Smooth muscle cell (in vitro differentiated cells): ENCODE results near the gene NKAIN2. TPM values are rescaled to one million over a fixed set of nuclear protein-coding genes. Genes with fewer than 3 reads are reported as not detected.

Experiments used
- DNase-seq: peaks from one replicate; lab custom pipeline; 2025; ENCODE audit not compliant: unreplicated experiment; lab: John Stamatoyannopoulos, UW
- H2AFZ ChIP-seq: fragments of 200-600 bp; sonication (generic); 2 replicates; pipeline ENCODE4 v1.6.0; 2016; ENCODE audit warnings: antibody characterized with exemption, low read depth, mild to moderate bottlenecking
- H3F3A ChIP-seq: fragments of 200-600 bp; sonication (generic); 2 replicates; pipeline ENCODE4 v1.6.0; 2017; ENCODE audit warnings: antibody characterized with exemption, low read depth
- H3K27ac ChIP-seq: fragments of 200-600 bp; sonication (generic); 2 replicates; pipeline ENCODE4 v1.5.1; 2016; ENCODE audit warnings: low read depth, mild to moderate bottlenecking
- H3K27me3 ChIP-seq: fragments of 200-600 bp; sonication (generic); 2 replicates; pipeline ENCODE4 v1.6.1; 2016; ENCODE audit warnings: low read depth, mild to moderate bottlenecking
- H3K36me3 ChIP-seq: fragments of 200-600 bp; sonication (generic); 2 replicates; pipeline ENCODE4 v1.5.1; 2016; ENCODE audit warnings: low read depth
- H3K4me1 ChIP-seq: fragments of 200-600 bp; sonication (generic); 2 replicates; pipeline ENCODE4 v1.5.1; 2016; ENCODE audit warnings: low read depth
- H3K4me2 ChIP-seq: fragments of 200-600 bp; sonication (generic); 2 replicates; pipeline ENCODE4 v1.6.0; 2016; ENCODE audit warnings: mild to moderate bottlenecking
- H3K4me3 ChIP-seq: fragments of 200-600 bp; sonication (generic); 2 replicates; pipeline ENCODE4 v1.5.1; 2016; ENCODE audit warnings: mild to moderate bottlenecking
- H3K79me2 ChIP-seq: fragments of 200-600 bp; sonication (generic); 2 replicates; pipeline ENCODE4 v1.6.0; 2016; ENCODE audit warnings: low read depth, mild to moderate bottlenecking
- H3K9ac ChIP-seq: fragments of 200-600 bp; sonication (generic); 2 replicates; pipeline ENCODE4 v1.6.0; 2016; ENCODE audit warnings: low read depth
- H3K9me3 ChIP-seq: fragments of 200-600 bp; sonication (generic); replicated peaks from 2 replicates; pipeline ENCODE4 v1.5.1; 2016; ENCODE audit warnings: low read depth
- H4K20me1 ChIP-seq: fragments of 200-600 bp; sonication (generic); 2 replicates; pipeline ENCODE4 v1.6.0; 2016; ENCODE audit warnings: low read depth
- WGBS: methylation state at CpG from one replicate; pipeline ENCODE4 v1.1.7; 2016; ENCODE audit warnings: low lambda C conversion rate; 5-methylcytosine and 5-hydroxymethylcytosine counted together
- polyA plus RNA-seq: library from polyadenylated mRNA; unstranded; fragments of >200 nt; fragmentation: Nextera tagmentation; extraction: Ambion mirVana; gene quantifications from 2 replicates; pipeline ENCODE4 v1.2.1, GENCODE V29; 2016
- total RNA-seq: library from RNA; depleted of rRNA; stranded (reverse); fragments of >200 nt; gene quantifications from 2 replicates; pipeline ENCODE4 v1.2.3, GENCODE V29; 2014
- TF ChIP-seq, protein P1 (sequence below): fragments of 200-600 bp; sonication (generic); IDR thresholded peaks from 2 replicates; pipeline ENCODE4 v1.5.1; 2017; ENCODE audit warnings: borderline replicate concordance, mild to moderate bottlenecking, antibody characterized with exemption; ENCODE audit not compliant: insufficient read depth, poor library complexity, severe bottlenecking

The NKAIN2 gene
- total and polyA plus RNA-seq, 2 experiments from 2014 or later, result 0.09 TPM; not detected in 1

GRCh38 chr6:123990376-123990775, 186.7 kb downstream of the NKAIN2 start:
- Histone ChIP-seq H3K4me3 (no peak overlapping the region), H3F3A (no peaks in the 10 kb centered on the region), H4K20me1 (no peaks in the 10 kb centered on the region), H3K4me1 (no peaks in the 10 kb centered on the region), H3K36me3 (no peaks in the 10 kb centered on the region), H3K27me3 (no peaks in the 10 kb centered on the region), H3K4me2 (no peak overlapping the region), H3K9me3 (no peaks in the 10 kb centered on the region), H3K9ac (no peak overlapping the region), H3K27ac (no peak overlapping the region), H2AFZ (no peak overlapping the region), H3K79me2 (no peaks in the 10 kb centered on the region)
- TF ChIP-seq, protein P1, sequence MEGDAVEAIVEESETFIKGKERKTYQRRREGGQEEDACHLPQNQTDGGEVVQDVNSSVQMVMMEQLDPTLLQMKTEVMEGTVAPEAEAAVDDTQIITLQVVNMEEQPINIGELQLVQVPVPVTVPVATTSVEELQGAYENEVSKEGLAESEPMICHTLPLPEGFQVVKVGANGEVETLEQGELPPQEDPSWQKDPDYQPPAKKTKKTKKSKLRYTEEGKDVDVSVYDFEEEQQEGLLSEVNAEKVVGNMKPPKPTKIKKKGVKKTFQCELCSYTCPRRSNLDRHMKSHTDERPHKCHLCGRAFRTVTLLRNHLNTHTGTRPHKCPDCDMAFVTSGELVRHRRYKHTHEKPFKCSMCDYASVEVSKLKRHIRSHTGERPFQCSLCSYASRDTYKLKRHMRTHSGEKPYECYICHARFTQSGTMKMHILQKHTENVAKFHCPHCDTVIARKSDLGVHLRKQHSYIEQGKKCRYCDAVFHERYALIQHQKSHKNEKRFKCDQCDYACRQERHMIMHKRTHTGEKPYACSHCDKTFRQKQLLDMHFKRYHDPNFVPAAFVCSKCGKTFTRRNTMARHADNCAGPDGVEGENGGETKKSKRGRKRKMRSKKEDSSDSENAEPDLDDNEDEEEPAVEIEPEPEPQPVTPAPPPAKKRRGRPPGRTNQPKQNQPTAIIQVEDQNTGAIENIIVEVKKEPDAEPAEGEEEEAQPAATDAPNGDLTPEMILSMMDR, result no peak
- WGBS, result 90% methylated on average over 2 of the region's 2 CpGs
- DNase-seq, result no peak

DNA sequence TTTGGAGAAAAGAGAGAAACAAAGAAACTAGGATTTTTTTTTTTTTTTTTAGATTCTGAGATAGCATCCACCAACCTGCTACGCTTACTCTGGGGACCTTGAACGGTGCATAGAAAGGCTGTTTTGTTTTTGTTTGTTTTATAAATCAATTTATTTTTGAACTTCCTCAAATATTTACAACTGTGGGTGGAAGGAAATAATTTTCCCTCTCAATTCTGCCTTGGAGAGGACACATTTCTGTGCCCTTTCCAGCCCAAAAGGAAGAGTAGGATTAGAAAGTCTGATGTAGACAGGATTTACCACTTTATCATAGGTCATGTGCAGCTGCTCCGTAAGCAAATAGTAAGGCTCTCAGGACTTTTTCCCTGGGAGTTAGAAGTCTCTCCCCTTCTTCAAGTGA, 190.5 kb downstream of the NKAIN2 start:
- H3K4me2 ChIP-seq, result no peak overlapping the region
- no peaks in the 10 kb centered on the region for H3K4me1 ChIP-seq
- H3K27me3 ChIP-seq, result no peaks in the 10 kb centered on the region
- no peaks in the 10 kb centered on the region for H4K20me1 ChIP-seq
- no peaks in the 10 kb centered on the region for H3K36me3 ChIP-seq
- no peak for DNase-seq
- H3F3A ChIP-seq, result no peaks in the 10 kb centered on the region
- no peak overlapping the region for H3K9ac ChIP-seq
- H3K79me2 ChIP-seq, result no peaks in the 10 kb centered on the region
- H3K9me3 ChIP-seq, result no peaks in the 10 kb centered on the region
- WGBS, result 65% methylated on average over 3 of the region's 3 CpGs
- H3K4me3 ChIP-seq, result no peak overlapping the region
- TF ChIP-seq, protein P1, result no peak
- no peak overlapping the region for H2AFZ ChIP-seq
- H3K27ac ChIP-seq, result no peak overlapping the region

- H2AFZ ChIP-seq, result no peak overlapping the region
- no peak for DNase-seq
- no peak overlapping the region for H3K4me2 ChIP-seq
- H3K9me3 ChIP-seq, result no peaks in the 10 kb centered on the region
- no peak overlapping the region for H3K9ac ChIP-seq
- no peak overlapping the region for H3K4me3 ChIP-seq
- no peaks in the 10 kb centered on the region for H4K20me1 ChIP-seq
- H3K27ac ChIP-seq, result no peak overlapping the region
- no peaks in the 10 kb centered on the region for H3K4me1 ChIP-seq
- no peaks in the 10 kb centered on the region for H3F3A ChIP-seq
- TF ChIP-seq, protein P1, result no peak
- no peaks in the 10 kb centered on the region for H3K79me2 ChIP-seq
- WGBS, result 75% methylated on average over 4 of the region's 4 CpGs
- no peaks in the 10 kb centered on the region for H3K36me3 ChIP-seq
- H3K27me3 ChIP-seq, result no peaks in the 10 kb centered on the region
Measured at GRCh38 chr6:123994891-123995635, 191.4 kb downstream of the NKAIN2 start.

- no peaks in the 10 kb centered on the region for H4K20me1 ChIP-seq
- H3F3A ChIP-seq, result no peaks in the 10 kb centered on the region
- TF ChIP-seq, protein P1, result no peak
- H3K36me3 ChIP-seq, result no peaks in the 10 kb centered on the region
- H3K27ac ChIP-seq, result no peak overlapping the region
- H2AFZ ChIP-seq, result no peak overlapping the region
- DNase-seq, result no peak
- no peaks in the 10 kb centered on the region for H3K27me3 ChIP-seq
- no peaks in the 10 kb centered on the region for H3K4me1 ChIP-seq
- H3K9ac ChIP-seq, result no peak overlapping the region
- H3K4me2 ChIP-seq, result no peak overlapping the region
- no peak overlapping the region for H3K4me3 ChIP-seq
- 80% methylated on average over 3 of the region's 3 CpGs for WGBS
- H3K79me2 ChIP-seq, result no peaks in the 10 kb centered on the region
- no peaks in the 10 kb centered on the region for H3K9me3 ChIP-seq
Measured at GRCh38 chr6:123997223-123997622, 193.6 kb downstream of the NKAIN2 start.
